OCI-LY1 (cell line): Measurements from ENCODE around the gene SPAG17.

Experiments used
- H2AFZ ChIP-seq: fragments of 200-600 bp; sonication (generic), shearing (Covaris generic); 2 replicates; pipeline ENCODE4 v1.6.0; 2014; ENCODE audit warnings: antibody characterized with exemption, mild to moderate bottlenecking, low read length
- H3F3A ChIP-seq: fragments of 200-600 bp; sonication (generic), shearing (Covaris generic); 2 replicates; pipeline ENCODE4 v1.6.0; 2014; ENCODE audit warnings: mild to moderate bottlenecking, antibody characterized with exemption, low read length, moderate library complexity; ENCODE audit not compliant: insufficient read depth
- H3K27ac ChIP-seq: fragments of 200-600 bp; sonication (generic); 2 replicates; pipeline ENCODE4 v1.5.1; 2014; ENCODE audit warnings: low read length, mixed run types, mild to moderate bottlenecking, low read depth; ENCODE audit not compliant: poor library complexity, severe bottlenecking
- H3K27me3 ChIP-seq: fragments of 200-600 bp; sonication (generic); 2 replicates; pipeline ENCODE4 v1.6.0; 2014; ENCODE audit warnings: antibody characterized with exemption, mild to moderate bottlenecking, low read length, moderate library complexity; ENCODE audit not compliant: insufficient read depth
- H3K36me3 ChIP-seq: fragments of 200-600 bp; sonication (generic); 2 replicates; pipeline ENCODE4 v1.6.1; 2014; ENCODE audit warnings: mild to moderate bottlenecking, antibody characterized with exemption, low read length, moderate library complexity, mixed read lengths; ENCODE audit not compliant: insufficient read depth
- H3K4me1 ChIP-seq: fragments of 200-600 bp; sonication (generic); 2 replicates; pipeline ENCODE4 v1.5.1; 2014; ENCODE audit warnings: mild to moderate bottlenecking, low read length, moderate library complexity; ENCODE audit not compliant: insufficient read depth, severe bottlenecking
- H3K4me2 ChIP-seq: fragments of 200-600 bp; sonication (generic), shearing (Covaris generic); 2 replicates; pipeline ENCODE4 v1.6.1; 2014; ENCODE audit warnings: low read length
- H3K4me3 ChIP-seq: fragments of 200-600 bp; sonication (generic); 2 replicates; pipeline ENCODE4 v1.5.1; 2014; ENCODE audit warnings: low read length, low read depth, mild to moderate bottlenecking, mixed read lengths; ENCODE audit not compliant: poor library complexity, severe bottlenecking
- H3K79me2 ChIP-seq: fragments of 200-600 bp; shearing (Covaris generic); 2 replicates; pipeline ENCODE4 v1.6.1; 2016; ENCODE audit warnings: mixed run types, low read length, mixed read lengths; ENCODE audit not compliant: insufficient read depth
- H3K9ac ChIP-seq: fragments of 200-600 bp; sonication (generic), shearing (Covaris generic); 2 replicates; pipeline ENCODE4 v1.6.1; 2014; ENCODE audit warnings: mild to moderate bottlenecking, low read length, mixed read lengths
- H3K9me2 ChIP-seq: fragments of 200-600 bp; sonication (generic), shearing (Covaris generic); 2 replicates; pipeline ENCODE4 v1.6.1; 2014; ENCODE audit warnings: low read depth, mild to moderate bottlenecking, low read length, mixed read lengths
- H3K9me3 ChIP-seq: fragments of 200-600 bp; shearing (Covaris generic); 2 replicates; pipeline ENCODE4 v1.6.1; 2014; ENCODE audit warnings: low read length, mixed read lengths
- H4K20me1 ChIP-seq: fragments of 200-600 bp; sonication (generic), shearing (Covaris generic); 2 replicates; pipeline ENCODE4 v1.6.0; 2016; ENCODE audit warnings: mild to moderate bottlenecking, low read length; ENCODE audit not compliant: insufficient read depth
- CTCF ChIP-seq: fragments of 200-600 bp; sonication (generic), shearing (Covaris generic); IDR thresholded peaks from 2 replicates; pipeline ENCODE4 v1.5.1; 2017; ENCODE audit warnings: mild to moderate bottlenecking, antibody characterized with exemption, low read length, moderate library complexity, mixed read lengths
- EZH2 ChIP-seq: fragments of 200-600 bp; sonication (generic), shearing (Covaris generic); IDR thresholded peaks from 2 replicates; pipeline ENCODE4 v1.8.0; 2017; ENCODE audit warnings: borderline replicate concordance, mixed run types, mild to moderate bottlenecking, antibody characterized with exemption, low read length, moderate library complexity, mixed read lengths

The SPAG17 gene

DNA sequence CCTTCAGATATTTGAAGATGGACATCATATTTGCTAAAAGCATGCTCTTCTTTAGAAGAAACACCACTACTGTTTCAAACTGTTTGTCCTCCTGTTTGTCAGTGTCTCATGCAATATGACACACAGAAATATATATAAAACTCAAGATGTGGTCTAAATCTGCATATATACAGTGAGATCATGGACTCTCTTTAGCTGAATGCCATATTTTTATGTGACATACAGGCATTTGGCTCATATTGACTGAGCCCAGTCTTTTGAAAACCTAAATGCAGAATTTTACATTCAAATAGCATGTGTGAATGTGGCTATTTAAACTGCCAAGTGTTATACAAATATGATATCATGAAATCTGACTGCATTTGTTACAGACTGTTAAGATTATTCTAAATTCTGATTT is 274.0 kb downstream of the SPAG17 start:
- H3K79me2 ChIP-seq: no peaks in the 10 kb centered on the region
- no peak overlapping the region for H2AFZ ChIP-seq
- H4K20me1 ChIP-seq: no peaks in the 10 kb centered on the region
- H3K4me3 ChIP-seq: no peak overlapping the region
- H3F3A ChIP-seq: no peaks in the 10 kb centered on the region
- peaks cover 51% of the 10 kb centered on the region for H3K36me3 ChIP-seq
- no peaks in the 10 kb centered on the region for H3K27me3 ChIP-seq
- H3K9me2 ChIP-seq: no peaks in the 10 kb centered on the region
- no peak overlapping the region for H3K9ac ChIP-seq
- no peaks in the 10 kb centered on the region for H3K4me1 ChIP-seq
- H3K9me3 ChIP-seq: no peaks in the 10 kb centered on the region
- TF ChIP-seq EZH2 (no peak), CTCF (no peak)
- H3K4me2 ChIP-seq: no peak overlapping the region
- H3K27ac ChIP-seq: no peak overlapping the region

DNA sequence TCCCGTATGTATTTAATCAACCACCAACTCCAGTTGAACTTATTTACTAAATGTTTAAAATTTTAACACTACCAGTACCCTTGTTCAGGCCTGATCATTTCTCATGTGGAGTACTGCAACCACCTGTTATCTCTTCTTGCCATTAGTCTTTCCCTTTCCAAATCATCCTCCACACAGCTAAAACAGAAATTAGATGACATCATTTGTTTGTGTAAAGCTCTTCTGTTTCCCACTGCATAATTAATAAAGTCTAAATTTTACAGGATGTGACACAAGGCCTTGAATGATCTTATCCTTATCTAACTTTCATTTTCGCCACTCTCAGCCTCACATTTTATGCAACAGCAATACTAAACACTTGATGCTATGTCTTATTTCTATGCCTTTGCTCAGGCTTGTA is 280.0 kb downstream of the SPAG17 start:
- Histone ChIP-seq H3K79me2 (no peaks in the 10 kb centered on the region), H4K20me1 (no peaks in the 10 kb centered on the region), H3K9ac (no peak overlapping the region), H3F3A (no peaks in the 10 kb centered on the region), H2AFZ (no peak overlapping the region), H3K36me3 (peaks cover 30% of the 10 kb centered on the region), H3K9me3 (no peaks in the 10 kb centered on the region), H3K4me3 (no peak overlapping the region), H3K4me2 (no peak overlapping the region), H3K27me3 (no peaks in the 10 kb centered on the region), H3K4me1 (no peaks in the 10 kb centered on the region), H3K27ac (no peak overlapping the region), H3K9me2 (no peaks in the 10 kb centered on the region)
- TF ChIP-seq CTCF (no peak), EZH2 (no peak)

DNA sequence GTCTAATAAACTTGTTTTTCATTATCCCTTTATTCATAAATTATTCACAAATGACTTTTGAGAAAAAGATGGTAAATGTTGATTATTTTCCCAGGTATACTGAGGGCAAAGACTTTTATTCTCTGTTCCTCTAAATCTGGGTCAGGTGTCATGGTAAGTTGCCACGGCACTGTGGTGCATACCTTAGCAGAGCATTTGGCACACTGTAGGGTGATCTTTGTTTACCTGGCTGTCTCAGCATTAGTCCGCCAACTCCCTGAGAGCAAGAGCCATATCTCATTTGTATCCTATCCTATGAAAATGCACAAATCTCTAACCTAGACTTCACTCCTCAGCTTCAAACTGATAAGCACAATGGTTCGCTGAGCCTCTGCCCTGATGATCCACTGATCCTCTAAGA is 280.5 kb downstream of the SPAG17 start:
- H3K27ac ChIP-seq: no peak overlapping the region
- no peak overlapping the region for H3K4me3 ChIP-seq
- H3K79me2 ChIP-seq: no peaks in the 10 kb centered on the region
- H3K9me2 ChIP-seq: no peaks in the 10 kb centered on the region
- no peak overlapping the region for H3K9ac ChIP-seq
- no peaks in the 10 kb centered on the region for H3K4me1 ChIP-seq
- H2AFZ ChIP-seq: no peak overlapping the region
- no peaks in the 10 kb centered on the region for H3F3A ChIP-seq
- peaks cover 30% of the 10 kb centered on the region for H3K36me3 ChIP-seq
- H3K9me3 ChIP-seq: no peaks in the 10 kb centered on the region
- H4K20me1 ChIP-seq: no peaks in the 10 kb centered on the region
- TF ChIP-seq EZH2: no peak
- no peak for TF ChIP-seq CTCF
- H3K4me2 ChIP-seq: no peak overlapping the region
- no peaks in the 10 kb centered on the region for H3K27me3 ChIP-seq
